NB4 (cell line): ENCODE measurements around the gene SCUBE3.

Source experiments
- CTCF ChIP-seq: IDR thresholded peaks from one replicate; pipeline ENCODE4 v1.5.1; 2012; ENCODE audit warnings: low read depth, low read length
- MYC ChIP-seq: IDR thresholded peaks from 2 replicates; pipeline ENCODE4 v1.6.1; 2011; ENCODE audit warnings: low read depth, low read length
- POLR2A ChIP-seq: IDR thresholded peaks from 2 replicates; pipeline ENCODE4 v1.6.1; 2011; ENCODE audit warnings: mild to moderate bottlenecking; ENCODE audit not compliant: insufficient read length; ENCODE audit errors: extremely low read depth

DNA sequence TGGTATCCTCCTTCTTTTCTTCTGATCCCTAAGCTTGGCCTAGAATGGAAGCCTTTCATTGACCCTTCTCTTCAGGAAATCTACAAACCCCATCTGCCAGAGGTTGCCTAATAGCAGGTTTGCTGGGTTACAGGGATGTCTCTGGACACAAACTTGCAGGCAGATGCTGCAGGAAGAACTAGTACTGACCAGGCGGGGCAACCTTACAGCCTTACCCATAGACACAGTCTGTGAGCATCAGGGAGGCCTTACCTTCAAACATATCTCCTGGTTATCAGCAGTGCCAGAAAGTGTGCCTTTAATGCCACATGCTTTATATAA, 2.6 kb downstream of the SCUBE3 start:
- TF ChIP-seq MYC = no peak
- TF ChIP-seq CTCF = no peak
- no peak for TF ChIP-seq POLR2A
